Adrenal gland (tissue), 12 donors: ENCODE measurements around the gene ABHD3. TPM values are rescaled to one million over a fixed set of nuclear protein-coding genes. Genes with fewer than 3 reads are reported as not detected.
"Not testable (repeated sequence)": the region's sequence is repeated elsewhere in the genome, so short reads cannot be mapped to it uniquely, and the experiment has no call there.

Experiments
- DNase-seq, 7 donors: peaks; one replicate each; pipeline ENCODE4 v3.0.0-alpha.2; 2019 to 2020
- H3K27ac ChIP-seq, 5 donors: fragments of 200-600 bp; sonication (generic) in 4 of 5; 1 replicate in 3 of 5; 2 replicates in 2 of 5; pipeline versions ENCODE4 v1.5.1 to v1.8.0; 2016 to 2020; ENCODE audit warnings: mild to moderate bottlenecking in 1 of 5
- H3K27me3 ChIP-seq: fragments of 200-600 bp; 2 replicates; pipeline ENCODE4 v1.8.0; 2021
- H3K36me3 ChIP-seq, 2 donors: fragments of 200-600 bp; replicated peaks in 1 of 2; 1 replicate in 1 of 2; 2 replicates in 1 of 2; pipeline versions ENCODE4 v1.5.1 to v1.8.0; 2018 to 2022
- H3K4me1 ChIP-seq, 2 donors: fragments of 200-600 bp; replicated peaks in 1 of 2; 1 replicate in 1 of 2; 2 replicates in 1 of 2; pipeline versions ENCODE4 v1.5.1 to v1.8.0; 2018 to 2021
- H3K4me3 ChIP-seq, 4 donors: fragments of 200-600 bp; sonication (generic) in 3 of 4; one replicate each; pipeline ENCODE4 v1.5.1; 2016 to 2018
- H3K9me3 ChIP-seq, 3 donors: fragments of 200-600 bp; sonication (generic) in 1 of 3; replicated peaks in 1 of 3; 1 replicate in 2 of 3; 2 replicates in 1 of 3; pipeline versions ENCODE4 v1.5.1 to v1.8.0; 2016 to 2021
- CTCF ChIP-seq, 6 experiments: fragments of 450-650 bp in 4 of 6; fragments of 200-600 bp in 2 of 6; sonication (generic) in 1 of 6; IDR thresholded peaks; 1 replicate in 5 of 6; 2 replicates in 1 of 6; pipeline versions ENCODE4 v1.5.1 to v1.8.0; 2016 to 2021; ENCODE audit warnings: antibody characterized with exemption in 6 of 6, mild to moderate bottlenecking in 2 of 6, moderate library complexity in 1 of 6
- POLR2A ChIP-seq, 2 donors: fragments of 450-650 bp; IDR thresholded peaks; one replicate each; pipeline ENCODE4 v1.6.1; 2017; ENCODE audit warnings: antibody characterized with exemption in 2 of 2, mild to moderate bottlenecking in 2 of 2, moderate library complexity in 1 of 2
- whole genome bisulfite sequencing, 4 donors: extraction: QIAGEN DNeasy Blood & Tissue Kit in 2 of 4; methylation state at CpG; one replicate each; pipeline versions ENCODE4 v1.1.5 to v1.1.7; 2013 to 2017; 5-methylcytosine and 5-hydroxymethylcytosine counted together
- intact Hi-C, 2 donors: fragments of 100-400 bp; cut with DNase I; formaldehyde crosslinking; loops; one replicate each; pipeline versions ENCODE4 v1.14.1 to v1.15.0; 2022 to 2023
- polyA plus RNA-seq, 3 donors: library from polyadenylated mRNA; stranded (reverse); fragments of 200-250 nt in 2 of 3; fragments of 350-450 nt in 1 of 3; fragmentation: Illumina TruSeq in 1 of 3; extraction: RNeasy Lipid Tissue Mini Kit (QIAGEN cat#74804) in 1 of 3; gene quantifications; one replicate each; pipeline ENCODE4 v1.2.3, GENCODE V29; 2013 to 2014
- total RNA-seq, 9 donors: library from RNA; depleted of rRNA in 4 of 9; stranded (reverse); fragments of >200 nt in 4 of 9; fragments of 120-200 nt in 1 of 9; fragmentation: NEBNext Ultra II Directional in 1 of 9; extraction: Animal tissue kit (Norgen Biotek cat#: 25700) in 1 of 9; gene quantifications; one replicate each; pipeline versions ENCODE4 v1.1.0 to v1.2.4, GENCODE V29; 2013 to 2023
- donor health status: healthy with polysubstance abuse.
- donor health status: Bipolar disorder and iron deficiency.
- donor health status: DM: yes; HTN: yes; CAD: no.
- donor health status: DM: no; HTN: no; CAD: no.
- donor health status: DM: no; HTN: no; CAD: no.
- donor health status: DM: yes; HTN: yes; CAD: no.

Gene ABHD3
- total and polyA plus RNA-seq, 12 donors, result 2.6 to 25.2 (median 10.4) TPM

- H3K36me3 ChIP-seq, result no peaks in the 10 kb centered on the region
- no peak overlapping the region for H3K4me3 ChIP-seq
- no peak overlapping the region for H3K27ac ChIP-seq
- H3K9me3 ChIP-seq, result no peaks in the 10 kb centered on the region
- TF ChIP-seq CTCF (IDR thresholded peaks at IDR 0.05) (no peak), POLR2A (IDR thresholded peaks at IDR 0.05) (no peak)
- intact Hi-C loops, result no loop called here
- WGBS, 4 donors, result 91 to 93% (median 92%) methylated on average over 2 of the region's 2 CpGs
- no peaks in the 10 kb centered on the region for H3K4me1 ChIP-seq
- no peaks in the 10 kb centered on the region for H3K27me3 ChIP-seq
- no peak for DNase-seq
These were observed 18.1 kb upstream of the ABHD3 start for GRCh38 chr18:21722687-21723086.

- Histone ChIP-seq H3K36me3 (no peaks in the 10 kb centered on the region), H3K27ac (no peak overlapping the region), H3K27me3 (no peaks in the 10 kb centered on the region), H3K9me3 (no peaks in the 10 kb centered on the region), H3K4me3 (no peak overlapping the region), H3K4me1 (no peaks in the 10 kb centered on the region)
- WGBS, 4 donors, result 100% methylated on average over 1 of the region's 1 CpG
- intact Hi-C loops, result no loop called here
- TF ChIP-seq POLR2A (IDR thresholded peaks at IDR 0.05), result no peak
- no peak for TF ChIP-seq CTCF (IDR thresholded peaks at IDR 0.05)
- no peak for DNase-seq
These were observed 9.9 kb upstream of the ABHD3 start for GRCh38 chr18:21714474-21714873.

GRCh38 chr18:21707130-21707529, 2.6 kb upstream of the ABHD3 start:
- H3K9me3 ChIP-seq, H3K4me3 ChIP-seq, H3K27ac ChIP-seq, H3K36me3 ChIP-seq, DNase-seq, intact Hi-C loops, H3K27me3 ChIP-seq: not testable (repeated sequence)
- H3K4me1 ChIP-seq, result peaks cover 0 to 11% of the 10 kb centered on the region in 2 donors
- 83 to 86% (median 85%) methylated on average over 4 to 7 of the region's 7 CpGs for WGBS, 4 donors

GRCh38 chr18:21706386-21706865, 1.9 kb upstream of the ABHD3 start:
- intact Hi-C loops, result no loop called here
- no peak overlapping the region for H3K27ac ChIP-seq

More at GRCh38 chr18:21706386-21706865, 1.9 kb upstream of the ABHD3 start:
- TF ChIP-seq POLR2A (IDR thresholded peaks at IDR 0.05), result no peak
- TF ChIP-seq CTCF (IDR thresholded peaks at IDR 0.05), result no peak
- H3K9me3 ChIP-seq, result no peaks in the 10 kb centered on the region
- 98 to 100% (median 99%) methylated on average over 6 to 28 of the region's 28 CpGs for WGBS, 4 donors
- peaks cover 0 to 11% of the 10 kb centered on the region in 2 donors for H3K4me1 ChIP-seq
- no peak for DNase-seq
- H3K36me3 ChIP-seq, result no peaks in the 10 kb centered on the region
- H3K27me3 ChIP-seq, result no peaks in the 10 kb centered on the region
- no peak overlapping the region for H3K4me3 ChIP-seq
